Upper lobe of right lung (tissue), 1 donor: Measurements from ENCODE around the gene ADIG. TPM values are rescaled to one million over a fixed set of nuclear protein-coding genes. Genes with fewer than 3 reads are reported as not detected.

Experiments
- ATAC-seq: fragments of 200-7000 bp; cut with Tn5 transposase; one replicate; pipeline ENCODE4 v1.9.1; 2020; ENCODE audit warnings: mild to moderate bottlenecking, moderate library complexity
- DNase-seq: peaks from one replicate; pipeline ENCODE4 v3.0.0-alpha.2; 2020
- H3K27ac ChIP-seq: fragments of 200-600 bp; one replicate; pipeline ENCODE4 v1.8.0; 2022
- H3K27me3 ChIP-seq: fragments of 200-600 bp; one replicate; pipeline ENCODE4 v1.8.0; 2022; ENCODE audit warnings: mild to moderate bottlenecking
- H3K36me3 ChIP-seq: fragments of 200-600 bp; one replicate; pipeline ENCODE4 v1.8.0; 2022
- H3K4me1 ChIP-seq: fragments of 200-600 bp; one replicate; pipeline ENCODE4 v1.8.0; 2022
- H3K4me3 ChIP-seq: fragments of 200-600 bp; one replicate; pipeline ENCODE4 v1.8.0; 2022; ENCODE audit warnings: mild to moderate bottlenecking
- H3K9me3 ChIP-seq: fragments of 200-600 bp; one replicate; pipeline ENCODE4 v1.8.0; 2022
- intact Hi-C: fragments of 100-400 bp; cut with DNase I; formaldehyde crosslinking; loops from one replicate; pipeline ENCODE4 v1.11.0; 2022
- total RNA-seq: library from RNA; stranded (reverse); fragmentation: NEBNext Ultra II Directional; extraction: Animal tissue kit (Norgen Biotek cat#: 25700); gene quantifications from one replicate; pipeline ENCODE4 v1.2.1, GENCODE V29; 2021
- TF ChIP-seq, protein P1 (sequence below): fragments of 200-600 bp; IDR thresholded peaks from one replicate; pipeline ENCODE4 v1.8.0; 2022; ENCODE audit warnings: antibody characterized with exemption
- donor health status: DM: no; HTN: yes; CAD: no; lungs with severe emphysema.

Gene ADIG
- total RNA-seq, 1 donor from 2014 or later: not detected

- H3K36me3 ChIP-seq: peaks cover 97% of the 10 kb centered on the region
- no peak for ATAC-seq
- no peaks in the 10 kb centered on the region for H3K9me3 ChIP-seq
- H3K27me3 ChIP-seq: no peaks in the 10 kb centered on the region
- no peaks in the 10 kb centered on the region for H3K4me1 ChIP-seq
- no peak overlapping the region for H3K27ac ChIP-seq
- intact Hi-C loops: no loop called here
- DNase-seq: no peak
- no peak overlapping the region for H3K4me3 ChIP-seq
- TF ChIP-seq, protein P1, sequence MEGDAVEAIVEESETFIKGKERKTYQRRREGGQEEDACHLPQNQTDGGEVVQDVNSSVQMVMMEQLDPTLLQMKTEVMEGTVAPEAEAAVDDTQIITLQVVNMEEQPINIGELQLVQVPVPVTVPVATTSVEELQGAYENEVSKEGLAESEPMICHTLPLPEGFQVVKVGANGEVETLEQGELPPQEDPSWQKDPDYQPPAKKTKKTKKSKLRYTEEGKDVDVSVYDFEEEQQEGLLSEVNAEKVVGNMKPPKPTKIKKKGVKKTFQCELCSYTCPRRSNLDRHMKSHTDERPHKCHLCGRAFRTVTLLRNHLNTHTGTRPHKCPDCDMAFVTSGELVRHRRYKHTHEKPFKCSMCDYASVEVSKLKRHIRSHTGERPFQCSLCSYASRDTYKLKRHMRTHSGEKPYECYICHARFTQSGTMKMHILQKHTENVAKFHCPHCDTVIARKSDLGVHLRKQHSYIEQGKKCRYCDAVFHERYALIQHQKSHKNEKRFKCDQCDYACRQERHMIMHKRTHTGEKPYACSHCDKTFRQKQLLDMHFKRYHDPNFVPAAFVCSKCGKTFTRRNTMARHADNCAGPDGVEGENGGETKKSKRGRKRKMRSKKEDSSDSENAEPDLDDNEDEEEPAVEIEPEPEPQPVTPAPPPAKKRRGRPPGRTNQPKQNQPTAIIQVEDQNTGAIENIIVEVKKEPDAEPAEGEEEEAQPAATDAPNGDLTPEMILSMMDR: no peak
Observed at GRCh38 chr20:38551056-38551626, 29.9 kb upstream of the ADIG start.

GRCh38 chr20:38554986-38555385, 26.0 kb upstream of the ADIG start:
- intact Hi-C loops: no loop called here
- Histone ChIP-seq H3K9me3 (no peaks in the 10 kb centered on the region), H3K27ac (no peak overlapping the region)

DNA sequence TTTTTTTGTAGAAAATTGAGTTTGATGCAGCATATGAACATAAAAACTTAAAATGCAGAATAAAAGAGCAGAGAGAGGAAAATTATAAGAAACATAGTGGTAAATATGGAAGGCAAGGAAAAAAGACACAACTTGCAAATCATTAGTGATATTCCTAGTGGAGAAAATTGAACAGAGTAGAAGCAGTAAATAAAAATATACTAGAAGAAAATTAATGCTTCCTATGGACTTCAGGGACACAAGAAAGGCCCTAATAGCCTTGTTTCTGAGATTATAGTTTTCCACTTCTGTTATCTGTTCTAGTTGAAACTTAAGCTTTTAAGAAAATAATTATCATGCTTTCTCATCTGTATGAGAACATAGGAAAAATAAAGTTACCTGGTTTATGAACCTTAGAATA, 25.6 kb upstream of the ADIG start:
- TF ChIP-seq, protein P1: no peak
- H3K4me3 ChIP-seq: no peak overlapping the region
- no peaks in the 10 kb centered on the region for H3K27me3 ChIP-seq
- intact Hi-C loops: no loop called here
- peaks cover 97% of the 10 kb centered on the region for H3K36me3 ChIP-seq
- no peak for DNase-seq
- H3K27ac ChIP-seq: no peak overlapping the region
- H3K4me1 ChIP-seq: no peaks in the 10 kb centered on the region
- no peak for ATAC-seq
- H3K9me3 ChIP-seq: no peaks in the 10 kb centered on the region

More at GRCh38 chr20:38554986-38555385, 26.0 kb upstream of the ADIG start:
- ATAC-seq: no peak
- DNase-seq: no peak
- Histone ChIP-seq H3K36me3 (peaks cover 97% of the 10 kb centered on the region), H3K27me3 (no peaks in the 10 kb centered on the region), H3K4me1 (no peaks in the 10 kb centered on the region), H3K4me3 (no peak overlapping the region)
- TF ChIP-seq, protein P1: no peak

GRCh38 chr20:38557174-38557573, 23.8 kb upstream of the ADIG start:
- intact Hi-C loops: no loop called here
- ATAC-seq (no peak), DNase-seq (no peak)
- H3K4me1 ChIP-seq: no peaks in the 10 kb centered on the region
- no peak overlapping the region for H3K4me3 ChIP-seq
- H3K27ac ChIP-seq: no peak overlapping the region
- H3K27me3 ChIP-seq: no peaks in the 10 kb centered on the region
- TF ChIP-seq, protein P1: no peak
- peaks cover 93% of the 10 kb centered on the region for H3K36me3 ChIP-seq
- no peaks in the 10 kb centered on the region for H3K9me3 ChIP-seq

- Histone ChIP-seq H3K4me3 (no peak overlapping the region), H3K36me3 (peaks cover 90% of the 10 kb centered on the region), H3K9me3 (no peaks in the 10 kb centered on the region), H3K27ac (no peak overlapping the region), H3K27me3 (no peaks in the 10 kb centered on the region), H3K4me1 (no peaks in the 10 kb centered on the region)
- TF ChIP-seq, protein P1: no peak
- DNase-seq: no peak
- intact Hi-C loops: no loop called here
- no peak for ATAC-seq
Observed at GRCh38 chr20:38558596-38559360, 22.2 kb upstream of the ADIG start.
